HFFc6 (cell line): ENCODE measurements around the gene KCNJ10. TPM values are rescaled to one million over a fixed set of nuclear protein-coding genes. Genes with fewer than 3 reads are reported as not detected.

ENCODE experiments used
- DNase-seq: peaks from one replicate; pipeline ENCODE4 v3.0.0-alpha.2; 2018
- H3K27ac Mint-ChIP-seq: 2 replicates; pipeline ENCODE4 v1.8.0; 2020; ENCODE audit warnings: mild to moderate bottlenecking, mixed read lengths
- H3K27me3 Mint-ChIP-seq: 2 replicates; pipeline ENCODE4 v1.8.0; 2021; ENCODE audit warnings: mild to moderate bottlenecking, moderate library complexity, mixed read lengths; ENCODE audit not compliant: insufficient read depth
- H3K36me3 Mint-ChIP-seq: 2 replicates; pipeline ENCODE4 v1.8.0; 2021; ENCODE audit warnings: low read depth, mixed read lengths
- H3K4me1 Mint-ChIP-seq: 2 replicates; pipeline ENCODE4 v1.8.0; 2020; ENCODE audit warnings: low read depth, mixed read lengths
- H3K4me3 Mint-ChIP-seq: 2 replicates; pipeline ENCODE4 v1.8.0; 2020; ENCODE audit warnings: mild to moderate bottlenecking, moderate library complexity, mixed read lengths
- H3K9me3 Mint-ChIP-seq: 2 replicates; pipeline ENCODE4 v1.8.0; 2020; ENCODE audit warnings: mild to moderate bottlenecking, mixed read lengths
- total RNA-seq, 6 experiments: library from RNA; stranded (reverse); fragmentation: NEBNext Ultra II Directional; extraction: Animal tissue kit (Norgen Biotek cat#: 25700); gene quantifications; 2 replicates in 1 of 6; 3 replicates in 5 of 6; pipeline ENCODE4 v1.2.3, GENCODE V29; 2021
- TF ChIP-seq, protein P1 (sequence below): fragments of 200-600 bp; sonication (generic); IDR thresholded peaks from 2 replicates; pipeline ENCODE4 v1.5.0; 2021; ENCODE audit warnings: antibody characterized with exemption, mild to moderate bottlenecking

Gene KCNJ10
- total RNA-seq, 6 experiments from 2014 or later: not detected

GRCh38 chr1:160007577-160008200 lies 62.3 kb downstream of the KCNJ10 start:
- TF ChIP-seq, protein P1, sequence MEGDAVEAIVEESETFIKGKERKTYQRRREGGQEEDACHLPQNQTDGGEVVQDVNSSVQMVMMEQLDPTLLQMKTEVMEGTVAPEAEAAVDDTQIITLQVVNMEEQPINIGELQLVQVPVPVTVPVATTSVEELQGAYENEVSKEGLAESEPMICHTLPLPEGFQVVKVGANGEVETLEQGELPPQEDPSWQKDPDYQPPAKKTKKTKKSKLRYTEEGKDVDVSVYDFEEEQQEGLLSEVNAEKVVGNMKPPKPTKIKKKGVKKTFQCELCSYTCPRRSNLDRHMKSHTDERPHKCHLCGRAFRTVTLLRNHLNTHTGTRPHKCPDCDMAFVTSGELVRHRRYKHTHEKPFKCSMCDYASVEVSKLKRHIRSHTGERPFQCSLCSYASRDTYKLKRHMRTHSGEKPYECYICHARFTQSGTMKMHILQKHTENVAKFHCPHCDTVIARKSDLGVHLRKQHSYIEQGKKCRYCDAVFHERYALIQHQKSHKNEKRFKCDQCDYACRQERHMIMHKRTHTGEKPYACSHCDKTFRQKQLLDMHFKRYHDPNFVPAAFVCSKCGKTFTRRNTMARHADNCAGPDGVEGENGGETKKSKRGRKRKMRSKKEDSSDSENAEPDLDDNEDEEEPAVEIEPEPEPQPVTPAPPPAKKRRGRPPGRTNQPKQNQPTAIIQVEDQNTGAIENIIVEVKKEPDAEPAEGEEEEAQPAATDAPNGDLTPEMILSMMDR: peak; percentile 96
- Mint-ChIP-seq H3K9me3 (no peaks in the 10 kb centered on the region), H3K4me1 (peaks cover 12% of the 10 kb centered on the region), H3K4me3 (no peak overlapping the region), H3K36me3 (no peaks in the 10 kb centered on the region), H3K27ac (no peak overlapping the region), H3K27me3 (peaks cover 10% of the 10 kb centered on the region; the same call in 1 of the 2 replicates)
- no peak for DNase-seq

DNA sequence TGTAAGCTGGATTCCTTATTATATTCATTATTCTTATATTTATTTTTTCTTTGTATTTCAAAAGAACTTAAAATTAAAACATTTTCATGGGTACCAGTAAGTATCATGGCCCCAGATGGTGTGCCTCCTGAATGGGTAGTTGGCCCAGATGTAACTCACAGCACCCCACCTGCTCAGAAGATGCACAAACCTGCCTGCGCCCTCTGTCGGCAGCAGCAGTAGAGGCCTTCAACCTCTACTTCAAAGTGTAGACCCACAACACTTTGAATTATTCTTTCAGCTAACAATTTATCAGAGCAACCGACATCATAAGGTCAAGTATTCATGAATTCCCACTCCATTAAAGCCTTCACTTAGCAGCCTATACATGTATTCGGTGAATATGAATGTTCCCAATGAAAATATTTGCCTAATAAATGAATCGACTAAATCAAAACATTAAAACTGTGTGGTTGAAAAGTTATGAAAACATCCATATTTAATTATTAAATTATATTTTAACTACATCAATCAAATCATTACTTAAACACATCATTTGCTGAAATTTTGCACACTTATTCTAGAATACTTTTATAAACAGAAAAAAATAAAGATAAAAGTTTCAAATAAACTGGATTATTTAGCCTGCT lies 63.5 kb downstream of the KCNJ10 start:
- Mint-ChIP-seq H3K4me1 (peaks cover 6% of the 10 kb centered on the region; the same call in 1 of the 2 replicates), H3K27me3 (peaks cover 10% of the 10 kb centered on the region; the same call in 1 of the 2 replicates), H3K9me3 (no peaks in the 10 kb centered on the region), H3K36me3 (no peaks in the 10 kb centered on the region), H3K4me3 (no peak overlapping the region), H3K27ac (no peak overlapping the region)
- TF ChIP-seq, protein P1: peak; percentile 95
- peak; percentile 66 for DNase-seq

DNA sequence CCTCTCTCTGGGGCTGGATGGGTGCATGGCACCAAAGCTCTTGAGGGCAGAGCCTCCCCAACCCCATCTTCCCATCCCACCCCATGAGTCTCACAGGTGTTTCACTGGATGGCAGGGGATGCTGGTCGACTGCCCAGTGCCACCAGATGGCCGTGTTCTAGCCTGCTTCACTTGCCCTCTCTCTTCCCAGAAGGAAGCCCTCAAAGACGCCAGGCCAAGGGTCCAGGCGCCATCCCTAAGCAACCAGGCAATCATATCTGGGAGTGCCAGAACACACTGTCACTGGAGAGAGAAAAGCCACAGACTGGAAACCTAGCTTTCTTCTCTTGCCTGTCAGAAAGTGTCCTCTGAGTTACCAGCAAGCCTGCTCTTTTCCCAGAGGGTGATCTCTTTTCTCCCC lies 64.9 kb downstream of the KCNJ10 start:
- Mint-ChIP-seq H3K4me3 (no peak overlapping the region), H3K27me3 (peaks cover 1% of the 10 kb centered on the region; the same call in 1 of the 2 replicates), H3K9me3 (no peaks in the 10 kb centered on the region), H3K36me3 (no peaks in the 10 kb centered on the region), H3K4me1 (peaks cover 6% of the 10 kb centered on the region; the same call in 1 of the 2 replicates), H3K27ac (no peak overlapping the region)
- DNase-seq: no peak
- TF ChIP-seq, protein P1: no peak

DNA sequence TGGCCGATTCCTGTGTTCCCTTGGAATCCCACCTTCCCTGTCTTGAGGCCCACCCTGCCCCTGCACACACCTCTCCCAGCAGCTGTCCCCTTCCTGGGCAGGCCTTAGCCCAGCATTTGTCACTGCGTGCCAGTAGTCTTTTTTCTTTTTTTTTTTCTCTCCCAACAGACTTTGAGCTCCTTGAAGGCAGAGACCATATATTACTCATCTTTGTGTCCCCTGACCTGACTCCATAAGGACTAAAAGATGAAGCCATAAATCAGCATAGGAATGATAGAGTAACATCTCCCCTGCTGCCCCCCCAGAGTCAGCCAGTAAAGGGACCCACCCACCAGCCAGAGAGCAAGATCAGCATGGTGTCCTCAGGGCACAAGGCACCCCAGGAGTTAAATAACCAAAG lies 65.5 kb downstream of the KCNJ10 start:
- no peaks in the 10 kb centered on the region for H3K36me3 Mint-ChIP-seq
- TF ChIP-seq, protein P1: no peak
- H3K27me3 Mint-ChIP-seq: peaks cover 1% of the 10 kb centered on the region; the same call in 1 of the 2 replicates
- H3K4me1 Mint-ChIP-seq: peaks cover 7% of the 10 kb centered on the region
- no peak overlapping the region for H3K27ac Mint-ChIP-seq
- H3K9me3 Mint-ChIP-seq: no peaks in the 10 kb centered on the region
- no peak for DNase-seq
- H3K4me3 Mint-ChIP-seq: no peak overlapping the region

DNA sequence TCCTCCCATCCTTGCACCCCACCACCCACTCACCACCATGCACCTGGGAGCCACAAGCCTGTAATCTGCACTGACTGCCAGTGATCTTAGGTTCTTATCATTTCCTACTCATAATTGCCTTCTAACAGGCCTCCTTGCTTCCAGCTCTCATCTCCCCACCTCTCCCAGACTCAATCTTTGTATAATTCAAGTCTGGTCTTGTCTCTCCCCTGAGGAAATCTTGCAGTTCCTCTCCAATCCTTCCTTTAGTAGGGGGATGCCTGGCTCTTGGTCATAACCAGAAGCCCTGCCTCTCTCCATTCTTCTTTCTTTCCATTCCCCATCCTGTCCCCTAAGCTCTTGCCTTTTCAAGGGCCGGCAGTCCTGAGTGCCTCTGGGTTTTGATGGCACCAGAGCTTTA lies 66.0 kb downstream of the KCNJ10 start:
- TF ChIP-seq, protein P1: no peak
- peaks cover 12% of the 10 kb centered on the region for H3K4me1 Mint-ChIP-seq

More for the DNA sequence above, 66.0 kb downstream of the KCNJ10 start:
- Mint-ChIP-seq H3K36me3 (no peaks in the 10 kb centered on the region), H3K27me3 (peaks cover 3% of the 10 kb centered on the region; the same call in 1 of the 2 replicates), H3K9me3 (no peaks in the 10 kb centered on the region), H3K4me3 (no peak overlapping the region), H3K27ac (no peak overlapping the region)
- DNase-seq: no peak
